Lower lobe of right lung (tissue), 2 donors: ENCODE results near the gene NPL. TPM values are rescaled to one million over a fixed set of nuclear protein-coding genes. Genes with fewer than 3 reads are reported as not detected.

Source experiments
- ATAC-seq, 2 donors: fragments of 200-7000 bp; cut with Tn5 transposase; one replicate each; pipeline ENCODE4 v1.9.1; 2020 to 2022; ENCODE audit warnings: mild to moderate bottlenecking in 2 of 2, moderate library complexity in 2 of 2
- DNase-seq: peaks from one replicate; pipeline ENCODE4 v3.0.0-alpha.2; 2020
- H3K27ac ChIP-seq: fragments of 200-600 bp; one replicate; pipeline ENCODE4 v1.8.0; 2022
- H3K27me3 ChIP-seq: fragments of 200-600 bp; one replicate; pipeline ENCODE4 v1.8.0; 2022; ENCODE audit warnings: low read depth
- H3K36me3 ChIP-seq: fragments of 200-600 bp; one replicate; pipeline ENCODE4 v1.8.0; 2022; ENCODE audit warnings: mild to moderate bottlenecking
- H3K4me1 ChIP-seq: fragments of 200-600 bp; one replicate; pipeline ENCODE4 v1.8.0; 2022
- H3K4me3 ChIP-seq: fragments of 200-600 bp; one replicate; pipeline ENCODE4 v1.8.0; 2022; ENCODE audit warnings: mild to moderate bottlenecking
- H3K9me3 ChIP-seq: fragments of 200-600 bp; one replicate; pipeline ENCODE4 v1.8.0; 2022
- intact Hi-C: fragments of 100-400 bp; cut with DNase I; formaldehyde crosslinking; loops from one replicate; pipeline ENCODE4 v1.11.0; 2022
- total RNA-seq: library from RNA; stranded (reverse); fragmentation: NEBNext Ultra II Directional; extraction: Animal tissue kit (Norgen Biotek cat#: 25700); gene quantifications from one replicate; pipeline ENCODE4 v1.2.1, GENCODE V29; 2021
- TF ChIP-seq, protein P1 (sequence below): fragments of 200-600 bp; IDR thresholded peaks from one replicate; pipeline ENCODE4 v1.8.0; 2022; ENCODE audit warnings: antibody characterized with exemption, mild to moderate bottlenecking
- donor health status: DM: no; HTN: yes; CAD: no; lungs with severe emphysema.

The NPL gene
- total RNA-seq, 1 donor from 2014 or later: 48.7 TPM

GRCh38 chr1:182795563-182796228, 6.1 kb downstream of the NPL start:
- H3K36me3 ChIP-seq: no peaks in the 10 kb centered on the region
- intact Hi-C loops: no loop called here
- no peaks in the 10 kb centered on the region for H3K9me3 ChIP-seq
- H3K4me1 ChIP-seq: peaks cover 25% of the 10 kb centered on the region
- peak overlapping the region; percentile 48 for H3K27ac ChIP-seq
- DNase-seq (no peak), ATAC-seq (peak; percentile 81)
- no peaks in the 10 kb centered on the region for H3K27me3 ChIP-seq
- TF ChIP-seq, protein P1, sequence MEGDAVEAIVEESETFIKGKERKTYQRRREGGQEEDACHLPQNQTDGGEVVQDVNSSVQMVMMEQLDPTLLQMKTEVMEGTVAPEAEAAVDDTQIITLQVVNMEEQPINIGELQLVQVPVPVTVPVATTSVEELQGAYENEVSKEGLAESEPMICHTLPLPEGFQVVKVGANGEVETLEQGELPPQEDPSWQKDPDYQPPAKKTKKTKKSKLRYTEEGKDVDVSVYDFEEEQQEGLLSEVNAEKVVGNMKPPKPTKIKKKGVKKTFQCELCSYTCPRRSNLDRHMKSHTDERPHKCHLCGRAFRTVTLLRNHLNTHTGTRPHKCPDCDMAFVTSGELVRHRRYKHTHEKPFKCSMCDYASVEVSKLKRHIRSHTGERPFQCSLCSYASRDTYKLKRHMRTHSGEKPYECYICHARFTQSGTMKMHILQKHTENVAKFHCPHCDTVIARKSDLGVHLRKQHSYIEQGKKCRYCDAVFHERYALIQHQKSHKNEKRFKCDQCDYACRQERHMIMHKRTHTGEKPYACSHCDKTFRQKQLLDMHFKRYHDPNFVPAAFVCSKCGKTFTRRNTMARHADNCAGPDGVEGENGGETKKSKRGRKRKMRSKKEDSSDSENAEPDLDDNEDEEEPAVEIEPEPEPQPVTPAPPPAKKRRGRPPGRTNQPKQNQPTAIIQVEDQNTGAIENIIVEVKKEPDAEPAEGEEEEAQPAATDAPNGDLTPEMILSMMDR: no peak
- no peak overlapping the region for H3K4me3 ChIP-seq

- Histone ChIP-seq H3K4me3 (no peak overlapping the region), H3K27ac (no peak overlapping the region), H3K4me1 (no peaks in the 10 kb centered on the region), H3K36me3 (peaks cover 38% of the 10 kb centered on the region), H3K9me3 (no peaks in the 10 kb centered on the region), H3K27me3 (no peaks in the 10 kb centered on the region)
- TF ChIP-seq, protein P1: no peak
- intact Hi-C loops: no loop called here
- DNase-seq (no peak), ATAC-seq (no peak)
Measured at GRCh38 chr1:182802006-182802803, 12.6 kb downstream of the NPL start.

- Histone ChIP-seq H3K4me1 (no peaks in the 10 kb centered on the region), H3K27me3 (no peaks in the 10 kb centered on the region), H3K27ac (no peak overlapping the region), H3K36me3 (peaks cover 48% of the 10 kb centered on the region), H3K9me3 (no peaks in the 10 kb centered on the region), H3K4me3 (no peak overlapping the region)
- ATAC-seq: no peak
- TF ChIP-seq, protein P1: no peak
- intact Hi-C loops: no loop called here
- no peak for DNase-seq
Measured at GRCh38 chr1:182803846-182804245, 14.3 kb downstream of the NPL start.

- H3K27ac ChIP-seq: no peak overlapping the region
- H3K4me1 ChIP-seq: no peaks in the 10 kb centered on the region
- DNase-seq (no peak), ATAC-seq (no peak)
- no peaks in the 10 kb centered on the region for H3K9me3 ChIP-seq
- intact Hi-C loops: no loop called here
- no peaks in the 10 kb centered on the region for H3K27me3 ChIP-seq
- TF ChIP-seq, protein P1: no peak
- H3K4me3 ChIP-seq: no peak overlapping the region
- H3K36me3 ChIP-seq: peaks cover 48% of the 10 kb centered on the region
Measured at GRCh38 chr1:182806015-182806678, 16.6 kb downstream of the NPL start.

DNA sequence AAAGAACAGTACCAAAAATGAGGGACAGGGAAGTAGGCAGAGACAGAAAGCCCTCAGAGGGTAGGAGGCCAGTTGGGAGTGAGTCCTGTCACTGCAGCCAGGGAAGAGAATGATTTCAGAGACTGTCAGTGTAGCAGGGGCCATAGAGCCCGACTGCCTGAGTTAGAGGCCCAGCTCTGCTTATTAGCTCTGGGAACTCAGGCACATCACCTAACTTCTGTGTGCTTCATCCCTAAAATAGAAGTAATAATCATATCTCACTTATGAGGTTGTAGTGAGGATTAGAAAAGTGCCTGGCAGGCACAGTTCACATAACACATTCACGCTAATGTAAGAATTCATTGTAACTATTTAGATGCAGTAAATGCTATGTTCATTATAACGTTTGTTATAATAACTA, 18.3 kb downstream of the NPL start:
- ATAC-seq (no peak), DNase-seq (no peak)
- Histone ChIP-seq H3K4me1 (no peaks in the 10 kb centered on the region), H3K9me3 (no peaks in the 10 kb centered on the region), H3K4me3 (no peak overlapping the region), H3K27ac (no peak overlapping the region), H3K36me3 (peaks cover 65% of the 10 kb centered on the region), H3K27me3 (no peaks in the 10 kb centered on the region)
- intact Hi-C loops: no loop called here
- TF ChIP-seq, protein P1: no peak
